Fibroblast of pulmonary artery (primary cell): Measurements from ENCODE around the gene NFIX.

Source experiments
- DNase-seq: peaks from one replicate; pipeline ENCODE4 v3.0.0-alpha.2; 2010; ENCODE audit warnings: low read depth
- H3K4me3 ChIP-seq: replicated peaks from 2 replicates; pipeline ENCODE4 v1.5.1; 2011; ENCODE audit warnings: low read depth, mild to moderate bottlenecking, control low read depth, low read length, moderate library complexity
- TF ChIP-seq, protein P1 (sequence below): IDR thresholded peaks from 2 replicates; pipeline ENCODE4 v1.5.1; 2011; ENCODE audit warnings: mild to moderate bottlenecking, control low read depth, low read length, inconsistent platforms; ENCODE audit errors: missing control alignments

NFIX gene

GRCh38 chr19:13034636-13035035, 39.4 kb downstream of the NFIX start:
- DNase-seq: no peak
- H3K4me3 ChIP-seq: no peak overlapping the region
- TF ChIP-seq, protein P1, sequence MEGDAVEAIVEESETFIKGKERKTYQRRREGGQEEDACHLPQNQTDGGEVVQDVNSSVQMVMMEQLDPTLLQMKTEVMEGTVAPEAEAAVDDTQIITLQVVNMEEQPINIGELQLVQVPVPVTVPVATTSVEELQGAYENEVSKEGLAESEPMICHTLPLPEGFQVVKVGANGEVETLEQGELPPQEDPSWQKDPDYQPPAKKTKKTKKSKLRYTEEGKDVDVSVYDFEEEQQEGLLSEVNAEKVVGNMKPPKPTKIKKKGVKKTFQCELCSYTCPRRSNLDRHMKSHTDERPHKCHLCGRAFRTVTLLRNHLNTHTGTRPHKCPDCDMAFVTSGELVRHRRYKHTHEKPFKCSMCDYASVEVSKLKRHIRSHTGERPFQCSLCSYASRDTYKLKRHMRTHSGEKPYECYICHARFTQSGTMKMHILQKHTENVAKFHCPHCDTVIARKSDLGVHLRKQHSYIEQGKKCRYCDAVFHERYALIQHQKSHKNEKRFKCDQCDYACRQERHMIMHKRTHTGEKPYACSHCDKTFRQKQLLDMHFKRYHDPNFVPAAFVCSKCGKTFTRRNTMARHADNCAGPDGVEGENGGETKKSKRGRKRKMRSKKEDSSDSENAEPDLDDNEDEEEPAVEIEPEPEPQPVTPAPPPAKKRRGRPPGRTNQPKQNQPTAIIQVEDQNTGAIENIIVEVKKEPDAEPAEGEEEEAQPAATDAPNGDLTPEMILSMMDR: no peak

DNA sequence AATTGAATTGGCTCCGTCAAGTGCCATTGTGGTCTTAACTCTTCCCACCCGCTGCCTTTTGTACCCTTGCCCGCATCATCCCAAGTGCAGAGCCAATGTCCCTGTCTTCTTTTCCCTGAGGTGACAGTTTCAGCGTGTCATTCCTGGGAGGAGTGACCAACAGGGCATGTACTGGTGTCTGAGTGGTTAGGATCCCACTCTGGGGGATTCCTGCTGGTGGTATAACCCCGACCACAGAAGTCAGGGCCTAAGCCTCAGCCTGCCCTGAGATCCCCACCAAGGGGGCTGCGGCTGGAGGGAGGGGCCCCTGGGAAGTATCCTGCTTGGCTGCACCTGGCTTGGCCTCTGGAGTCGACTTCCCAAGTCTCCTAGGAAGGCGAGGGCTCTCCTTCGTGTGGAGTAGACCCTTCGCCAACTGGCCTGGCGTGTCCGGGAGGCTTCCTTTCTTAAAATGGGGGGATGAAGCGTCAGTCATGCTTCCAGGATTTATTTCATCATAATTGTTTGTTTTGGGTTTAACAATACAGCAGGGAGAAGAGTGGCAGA, 40.6 kb downstream of the NFIX start:
- no peak overlapping the region for H3K4me3 ChIP-seq
- TF ChIP-seq, protein P1: no peak
- DNase-seq: no peak

DNA sequence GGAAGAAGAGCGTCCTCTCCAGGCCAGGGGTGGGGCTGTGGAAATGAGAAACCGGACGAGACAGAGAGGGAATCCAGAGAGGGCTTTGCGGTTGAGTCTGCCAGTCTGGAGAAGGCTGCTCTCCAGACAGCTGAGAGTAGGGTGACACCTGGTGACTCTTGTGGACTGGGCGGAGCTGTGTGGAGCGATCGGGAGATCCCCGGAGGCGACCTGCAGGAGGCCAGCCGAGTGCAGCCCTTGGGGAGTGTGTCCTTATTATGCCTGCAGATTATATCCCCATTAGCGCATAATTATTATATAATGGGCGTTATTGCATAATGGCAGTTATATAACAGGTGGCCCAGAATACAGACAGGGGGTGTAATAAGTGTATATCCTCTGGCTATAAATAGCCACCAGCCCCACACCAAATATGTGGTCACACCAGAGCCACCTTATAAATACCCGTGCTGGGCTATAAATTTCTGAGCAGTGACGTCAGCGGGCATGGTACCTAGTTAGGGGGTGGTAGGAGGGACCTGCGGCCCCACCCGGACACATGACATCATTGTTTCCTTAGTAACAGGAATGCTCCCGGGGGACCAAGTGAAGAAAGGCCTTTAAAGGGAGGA, 41.2 kb downstream of the NFIX start:
- no peak overlapping the region for H3K4me3 ChIP-seq
- peak; percentile 69 for DNase-seq
- TF ChIP-seq, protein P1: no peak

DNA sequence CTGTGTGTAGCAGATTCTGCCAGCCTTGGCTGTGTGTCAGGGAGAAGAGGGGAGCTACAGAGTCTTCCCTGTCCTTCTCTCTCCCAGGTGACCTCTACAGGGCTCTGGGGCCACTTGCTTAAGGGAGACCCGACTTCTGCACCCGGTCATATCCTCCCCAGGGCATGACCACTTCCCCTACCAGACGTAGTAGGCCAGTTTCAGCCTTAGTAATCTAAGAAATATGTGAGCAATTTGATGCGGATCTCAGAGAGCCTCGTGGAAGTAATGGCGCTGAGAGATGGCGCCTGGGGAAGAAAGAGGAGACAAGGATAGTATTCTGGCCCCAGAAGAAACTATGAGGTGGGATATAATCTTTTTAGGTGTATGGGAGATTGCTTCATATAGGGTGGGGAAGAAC, 41.9 kb downstream of the NFIX start:
- TF ChIP-seq, protein P1: no peak
- H3K4me3 ChIP-seq: no peak overlapping the region
- DNase-seq: peak; percentile 86

GRCh38 chr19:13037731-13038130, 42.5 kb downstream of the NFIX start:
- DNase-seq: no peak
- no peak overlapping the region for H3K4me3 ChIP-seq
- TF ChIP-seq, protein P1: no peak

DNA sequence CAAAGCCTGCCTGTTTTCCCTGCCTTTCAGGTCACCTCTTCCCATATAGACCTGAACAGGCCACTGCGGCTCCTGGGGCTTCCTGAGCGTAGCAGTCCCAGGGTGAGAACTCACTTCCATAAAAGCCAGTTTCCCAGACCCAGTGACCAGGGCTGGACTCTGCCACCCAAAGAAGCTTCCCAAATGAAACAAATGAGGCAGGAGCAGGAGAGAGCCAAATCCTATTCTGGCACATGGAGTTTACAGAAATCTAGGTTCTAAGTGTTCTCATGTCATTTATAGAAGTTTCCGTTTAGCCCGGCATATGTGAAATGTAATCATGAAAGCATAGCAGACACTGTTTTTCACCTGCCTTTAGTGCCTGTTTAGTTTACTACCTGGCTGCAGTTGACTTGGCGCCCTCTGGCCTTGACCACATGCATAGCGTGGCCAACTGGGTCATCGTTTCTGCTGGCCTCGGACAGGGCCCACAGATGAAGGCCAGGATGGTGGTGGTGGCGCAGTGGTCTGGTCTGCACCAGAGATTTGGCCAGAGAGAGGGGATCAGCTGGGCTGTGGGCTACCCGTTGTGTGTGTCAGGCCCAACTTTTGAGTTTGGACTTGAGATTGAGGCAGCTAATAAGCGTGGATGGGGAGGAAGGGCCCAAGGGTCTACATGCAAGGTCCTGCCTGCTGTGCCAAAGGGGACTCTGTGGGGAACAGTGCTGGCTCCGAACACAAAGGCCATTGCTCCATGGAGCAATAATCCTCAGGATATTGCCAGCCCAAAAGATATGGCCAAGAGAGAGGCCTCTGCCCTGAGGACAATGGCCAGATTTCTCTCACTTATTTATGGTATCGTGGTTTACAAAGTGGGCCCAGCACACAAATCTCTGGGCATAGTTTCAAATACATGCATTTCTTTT, 43.3 kb downstream of the NFIX start:
- DNase-seq: no peak
- H3K4me3 ChIP-seq: no peak overlapping the region
- TF ChIP-seq, protein P1: no peak
